A549 (cell line): Measurements from ENCODE around the gene MIXL1. TPM values are rescaled to one million over a fixed set of nuclear protein-coding genes. Genes with fewer than 3 reads are reported as not detected.

Source experiments
- ATAC-seq, 2 experiments: fragments of 200-7000 bp in 1 of 2; fragments of >200 bp in 1 of 2; cut with Nextera tagmentation in 1 of 2; cut with Tn5 transposase in 1 of 2; 3 replicates each; pipeline versions ENCODE4 v1.8.0 to v1.9.1; 2018 to 2020; ENCODE audit warnings: mild to moderate bottlenecking in 1 of 2, moderate library complexity in 1 of 2
- CTCF ChIA-PET: fragments of 300-600 bp; sonication (Branson Sonifier 250); formaldehyde crosslinking; extraction: SDS; loops from one replicate; lab custom pipeline; 2021; ENCODE audit warnings: antibody characterized with exemption, inconsistent platforms; lab: Yijun Ruan, JAX
- POLR2A ChIA-PET: fragments of 350-600 bp; formaldehyde crosslinking; extraction: SDS; loops from one replicate; lab custom pipeline; 2021; ENCODE audit warnings: antibody characterized with exemption, inconsistent platforms; lab: Yijun Ruan, JAX
- DNase-seq, 2 experiments: peaks; one replicate each; pipeline versions ENCODE4 v3.0.0 to v3.0.0-alpha.2; 2011 to 2016; ENCODE audit warnings: low read depth in 1 of 2, low spot score in 1 of 2
- FAIRE-seq: peaks from 2 replicates; lab custom pipeline; 2011; peaks lifted over from hg19 to GRCh38; lab: Jason Lieb, UNC
- H3K27ac ChIP-seq, 2 experiments: fragments of >200 bp; sonication (Bioruptor Twin); formaldehyde crosslinking; 3 replicates each; pipeline ENCODE4 v1.5.1; 2016 to 2017
- H3K4me1 ChIP-seq: fragments of >200 bp; sonication (Bioruptor Twin); formaldehyde crosslinking; 3 replicates; pipeline ENCODE4 v1.6.1; 2016
- H3K4me2 ChIP-seq: fragments of >200 bp; sonication (Bioruptor Twin); formaldehyde crosslinking; 3 replicates; pipeline ENCODE4 v1.6.1; 2016
- H3K4me3 ChIP-seq: fragments of >200 bp; sonication (Bioruptor Twin); formaldehyde crosslinking; 3 replicates; pipeline ENCODE4 v1.5.1; 2016
- H3K9me3 ChIP-seq: fragments of >200 bp; sonication (Bioruptor Twin); formaldehyde crosslinking; 3 replicates; pipeline ENCODE4 v1.6.1; 2016
- BHLHE40 ChIP-seq: IDR thresholded peaks from 2 replicates; pipeline ENCODE4 v1.6.1; 2012; ENCODE audit warnings: low read depth, low read length, inconsistent platforms
- CBX2 ChIP-seq: fragments of 200-600 bp; sonication (generic); IDR thresholded peaks from 2 replicates; pipeline ENCODE4 v1.6.1; 2016; ENCODE audit warnings: low read depth, mild to moderate bottlenecking, borderline replicate concordance
- E2F6 ChIP-seq: IDR thresholded peaks from 2 replicates; pipeline ENCODE4 v1.6.1; 2012; ENCODE audit warnings: low read depth, borderline replicate concordance
- EHF ChIP-seq: fragments of 250-450 bp; sonication (Bioruptor Pico); IDR thresholded peaks from 2 replicates; pipeline ENCODE4 v1.5.0; 2020; ENCODE audit warnings: mild to moderate bottlenecking
- EHMT2 ChIP-seq: fragments of 200-600 bp; sonication (generic); IDR thresholded peaks from 2 replicates; pipeline ENCODE4 v1.6.1; 2016; ENCODE audit warnings: antibody characterized with exemption, low read depth, mild to moderate bottlenecking, moderate library complexity
- FOSL2 ChIP-seq, 2 experiments: fragments of 450-650 bp in 1 of 2; fragments of >200 bp in 1 of 2; sonication (Bioruptor Twin) in 1 of 2; formaldehyde crosslinking; IDR thresholded peaks; 2 replicates each; pipeline versions ENCODE4 v1.5.0 to v1.6.1; 2016 to 2020; ENCODE audit warnings: mild to moderate bottlenecking in 1 of 2, moderate library complexity in 1 of 2
- HEYL ChIP-seq: fragments of 250-450 bp; sonication (Bioruptor Pico); IDR thresholded peaks from 2 replicates; pipeline ENCODE4 v1.8.0; 2021; ENCODE audit warnings: mild to moderate bottlenecking, moderate library complexity
- HOXB5 ChIP-seq: fragments of 250-450 bp; sonication (Bioruptor Pico); IDR thresholded peaks from 2 replicates; pipeline ENCODE4 v1.5.0; 2020; ENCODE audit warnings: mild to moderate bottlenecking, moderate library complexity
- JUN ChIP-seq, 2 experiments: fragments of >200 bp; sonication (Bioruptor Twin); formaldehyde crosslinking; IDR thresholded peaks; 2 replicates in 1 of 2; 3 replicates in 1 of 2; pipeline ENCODE4 v1.6.1; 2016 to 2017
- JUNB ChIP-seq: fragments of >200 bp; sonication (Bioruptor Twin); formaldehyde crosslinking; IDR thresholded peaks from 2 replicates; pipeline ENCODE4 v1.6.1; 2016
- KDM1A ChIP-seq: fragments of 200-600 bp; sonication (generic); IDR thresholded peaks from 2 replicates; pipeline ENCODE4 v1.6.1; 2016; ENCODE audit warnings: low read depth, mild to moderate bottlenecking
- NPAS2 ChIP-seq: fragments of 250-450 bp; sonication (Bioruptor Pico); IDR thresholded peaks from 2 replicates; pipeline ENCODE4 v1.8.0; 2022; ENCODE audit warnings: mild to moderate bottlenecking, moderate library complexity, borderline replicate concordance
- PBX3 ChIP-seq: IDR thresholded peaks from 2 replicates; pipeline ENCODE4 v1.6.1; 2012
- POLR2AphosphoS2 ChIP-seq: conservative IDR thresholded peaks from 2 replicates; pipeline ENCODE4 v1.6.1; 2012; ENCODE audit warnings: low read length, improper control_type of control experiment, inconsistent platforms
- RAD21 ChIP-seq, 2 experiments: fragments of >200 bp in 1 of 2; sonication (Bioruptor Twin) in 1 of 2; formaldehyde crosslinking in 1 of 2; IDR thresholded peaks in 1 of 2; conservative IDR thresholded peaks in 1 of 2; 2 replicates in 1 of 2; 3 replicates in 1 of 2; pipeline ENCODE4 v1.6.1; 2012 to 2018; ENCODE audit warnings: inconsistent platforms in 1 of 2
- RARB ChIP-seq: fragments of 250-450 bp; sonication (Bioruptor Pico); IDR thresholded peaks from 2 replicates; pipeline ENCODE4 v1.8.0; 2021; ENCODE audit warnings: mild to moderate bottlenecking, moderate library complexity
- REST ChIP-seq: fragments of 200-600 bp; sonication (generic); IDR thresholded peaks from 2 replicates; pipeline ENCODE4 v1.6.1; 2016; ENCODE audit warnings: antibody characterized with exemption, mild to moderate bottlenecking, moderate library complexity
- RFX5 ChIP-seq: fragments of 450-650 bp; IDR thresholded peaks from 2 replicates; pipeline ENCODE4 v1.7.1; 2014; ENCODE audit warnings: antibody characterized with exemption, mild to moderate bottlenecking, moderate library complexity
- RNF2 ChIP-seq: fragments of 200-600 bp; sonication (generic); IDR thresholded peaks from 2 replicates; pipeline ENCODE4 v1.6.1; 2016; ENCODE audit warnings: low read depth, mild to moderate bottlenecking, antibody characterized with exemption, moderate library complexity, borderline replicate concordance
- ZC3H11A ChIP-seq: fragments of 450-650 bp; IDR thresholded peaks from 2 replicates; pipeline ENCODE4 v1.6.1; 2014; ENCODE audit warnings: antibody characterized with exemption, mild to moderate bottlenecking
- ZNF302 ChIP-seq: fragments of 250-450 bp; sonication (Bioruptor Pico); IDR thresholded peaks from 2 replicates; pipeline ENCODE4 v1.9.0; 2021; ENCODE audit warnings: inconsistent platforms, mild to moderate bottlenecking, moderate library complexity
- ZSCAN20 ChIP-seq: fragments of 250-450 bp; sonication (Bioruptor Pico); IDR thresholded peaks from 2 replicates; pipeline ENCODE4 v1.8.0; 2022; ENCODE audit warnings: mild to moderate bottlenecking, moderate library complexity
- WGBS: methylation state at CpG from one replicate; pipeline ENCODE4 v1.1.6; 2017; ENCODE audit errors: missing lambda C conversion rate; 5-methylcytosine and 5-hydroxymethylcytosine counted together
- polyA plus RNA-seq, 4 experiments: library from polyadenylated mRNA; depleted of rRNA in 3 of 4; stranded (reverse); fragments of >200 nt; fragmentation: RNase III in 1 of 4; extraction: RNeasy Plus Mini Kit Qiagen cat#74134 plus additional on column Dnase treatment in 1 of 4; gene quantifications; 2 replicates in 3 of 4; 3 replicates in 1 of 4; pipeline ENCODE4 v1.2.3, GENCODE V29; 2011 to 2017
- TF ChIP-seq, protein P1 (sequence below): fragments of 250-450 bp; sonication (Bioruptor Pico); IDR thresholded peaks from 2 replicates; pipeline ENCODE4 v1.5.0; 2020; ENCODE audit warnings: low read depth, mild to moderate bottlenecking, moderate library complexity
- TF ChIP-seq, protein P2 (sequence below): fragments of 250-450 bp; sonication (Bioruptor Pico); IDR thresholded peaks from 2 replicates; pipeline ENCODE4 v1.5.0; 2021; ENCODE audit warnings: mild to moderate bottlenecking, moderate library complexity, borderline replicate concordance
- TF ChIP-seq, protein P3 (sequence below): fragments of >200 bp; sonication (Bioruptor Twin); formaldehyde crosslinking; IDR thresholded peaks from 3 replicates; pipeline ENCODE4 v1.5.1; 2016

MIXL1 gene
- polyA plus RNA-seq, 2 of the 4 experiments (the other 2 are of a cell fraction) = 0.06 to 0.18 TPM

GRCh38 chr1:226195144-226195543 is 28.3 kb upstream of the MIXL1 start:
- POLR2A ChIA-PET = interaction anchor here (1.0 kb wide), 1 partner anchor 133 kb away, joined by 3 read pairs; the partner anchor contains the start of gene H3-3A
- FAIRE-seq (no peak), DNase-seq (no peak)

GRCh38 chr1:226199971-226200370 is 23.5 kb upstream of the MIXL1 start:
- DNase-seq (no peak), ATAC-seq (no peak), FAIRE-seq (no peak)
- 27% methylated on average over 2 of the region's 2 CpGs for WGBS
- H3K27ac ChIP-seq = no peak overlapping the region
- ChIA-PET CTCF (interaction anchor here (1.0 to 12.1 kb wide), 6 partner anchors 12 to 135 kb away, joined by 3 to 219 read pairs (median 4); no protein-coding TSS in a partner anchor), POLR2A (no interaction called here)
- no peaks in the 10 kb centered on the region for H3K4me1 ChIP-seq
- H3K4me2 ChIP-seq = no peak overlapping the region
- H3K4me3 ChIP-seq = no peak overlapping the region
- H3K9me3 ChIP-seq = no peaks in the 10 kb centered on the region
- TF ChIP-seq, protein P1, sequence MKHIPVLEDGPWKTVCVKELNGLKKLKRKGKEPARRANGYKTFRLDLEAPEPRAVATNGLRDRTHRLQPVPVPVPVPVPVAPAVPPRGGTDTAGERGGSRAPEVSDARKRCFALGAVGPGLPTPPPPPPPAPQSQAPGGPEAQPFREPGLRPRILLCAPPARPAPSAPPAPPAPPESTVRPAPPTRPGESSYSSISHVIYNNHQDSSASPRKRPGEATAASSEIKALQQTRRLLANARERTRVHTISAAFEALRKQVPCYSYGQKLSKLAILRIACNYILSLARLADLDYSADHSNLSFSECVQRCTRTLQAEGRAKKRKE (CRISPR knock-in tag) = no peak
- TF ChIP-seq ZC3H11A = no peak
- TF ChIP-seq, protein P2, sequence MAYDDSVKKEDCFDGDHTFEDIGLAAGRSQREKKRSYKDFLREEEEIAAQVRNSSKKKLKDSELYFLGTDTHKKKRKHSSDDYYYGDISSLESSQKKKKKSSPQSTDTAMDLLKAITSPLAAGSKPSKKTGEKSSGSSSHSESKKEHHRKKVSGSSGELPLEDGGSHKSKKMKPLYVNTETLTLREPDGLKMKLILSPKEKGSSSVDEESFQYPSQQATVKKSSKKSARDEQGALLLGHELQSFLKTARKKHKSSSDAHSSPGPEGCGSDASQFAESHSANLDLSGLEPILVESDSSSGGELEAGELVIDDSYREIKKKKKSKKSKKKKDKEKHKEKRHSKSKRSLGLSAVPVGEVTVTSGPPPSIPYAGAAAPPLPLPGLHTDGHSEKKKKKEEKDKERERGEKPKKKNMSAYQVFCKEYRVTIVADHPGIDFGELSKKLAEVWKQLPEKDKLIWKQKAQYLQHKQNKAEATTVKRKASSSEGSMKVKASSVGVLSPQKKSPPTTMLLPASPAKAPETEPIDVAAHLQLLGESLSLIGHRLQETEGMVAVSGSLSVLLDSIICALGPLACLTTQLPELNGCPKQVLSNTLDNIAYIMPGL (CRISPR knock-in tag) = no peak
- TF ChIP-seq HOXB5 (CRISPR knock-in tag) = no peak
- no peak for TF ChIP-seq CBX2
- TF ChIP-seq PBX3 = no peak
- TF ChIP-seq POLR2AphosphoS2 = no peak
- TF ChIP-seq EHF (CRISPR knock-in tag) = no peak
- TF ChIP-seq, protein P3, sequence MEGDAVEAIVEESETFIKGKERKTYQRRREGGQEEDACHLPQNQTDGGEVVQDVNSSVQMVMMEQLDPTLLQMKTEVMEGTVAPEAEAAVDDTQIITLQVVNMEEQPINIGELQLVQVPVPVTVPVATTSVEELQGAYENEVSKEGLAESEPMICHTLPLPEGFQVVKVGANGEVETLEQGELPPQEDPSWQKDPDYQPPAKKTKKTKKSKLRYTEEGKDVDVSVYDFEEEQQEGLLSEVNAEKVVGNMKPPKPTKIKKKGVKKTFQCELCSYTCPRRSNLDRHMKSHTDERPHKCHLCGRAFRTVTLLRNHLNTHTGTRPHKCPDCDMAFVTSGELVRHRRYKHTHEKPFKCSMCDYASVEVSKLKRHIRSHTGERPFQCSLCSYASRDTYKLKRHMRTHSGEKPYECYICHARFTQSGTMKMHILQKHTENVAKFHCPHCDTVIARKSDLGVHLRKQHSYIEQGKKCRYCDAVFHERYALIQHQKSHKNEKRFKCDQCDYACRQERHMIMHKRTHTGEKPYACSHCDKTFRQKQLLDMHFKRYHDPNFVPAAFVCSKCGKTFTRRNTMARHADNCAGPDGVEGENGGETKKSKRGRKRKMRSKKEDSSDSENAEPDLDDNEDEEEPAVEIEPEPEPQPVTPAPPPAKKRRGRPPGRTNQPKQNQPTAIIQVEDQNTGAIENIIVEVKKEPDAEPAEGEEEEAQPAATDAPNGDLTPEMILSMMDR = no peak
- TF ChIP-seq E2F6 = no peak

More at GRCh38 chr1:226195144-226195543, 28.3 kb upstream of the MIXL1 start:
- ATAC-seq = no peak; a peak in 1 of 6 replicates
- 70% methylated on average over 1 of the region's 1 CpG for WGBS
- CTCF ChIA-PET = interaction anchor here (0.9 to 12.1 kb wide), 5 partner anchors 11 to 213 kb away, joined by 3 to 219 read pairs (median 4); no protein-coding TSS in a partner anchor
- Histone ChIP-seq H3K4me2 (no peak overlapping the region), H3K9me3 (no peaks in the 10 kb centered on the region), H3K27ac (no peak overlapping the region), H3K4me3 (no peak overlapping the region), H3K4me1 (no peaks in the 10 kb centered on the region)
- TF ChIP-seq EHF (CRISPR knock-in tag) = no peak
- no peak for TF ChIP-seq RNF2
- TF ChIP-seq KDM1A = no peak
- TF ChIP-seq, protein P2 (CRISPR knock-in tag) = no peak
- TF ChIP-seq NPAS2 (CRISPR knock-in tag) = no peak
- TF ChIP-seq EHMT2 = no peak
- TF ChIP-seq BHLHE40 = no peak
- no peak for TF ChIP-seq JUNB
- TF ChIP-seq ZSCAN20 (CRISPR knock-in tag) = no peak
- TF ChIP-seq POLR2AphosphoS2 = no peak
- TF ChIP-seq ZNF302 = no peak
- TF ChIP-seq RAD21 (conservative IDR thresholded peaks at IDR 0.05 in 1 of 2, IDR thresholded peaks at IDR 0.05 in 1 of 2) = no peak
- no peak for TF ChIP-seq FOSL2 (IDR thresholded peaks at IDR 0.05)
- TF ChIP-seq FOSL2 (CRISPR knock-in tag; IDR thresholded peaks at IDR 0.05) = no peak
- no peak for TF ChIP-seq JUN (IDR thresholded peaks at IDR 0.05)
- no peak for TF ChIP-seq RFX5
- no peak for TF ChIP-seq HEYL (CRISPR knock-in tag)
- no peak for TF ChIP-seq HOXB5 (CRISPR knock-in tag)
- TF ChIP-seq RARB (CRISPR knock-in tag) = no peak
- no peak for TF ChIP-seq REST
